ENCODE data around the gene CDC37L1. TPM values are rescaled to one million over a fixed set of nuclear protein-coding genes. Genes with fewer than 3 reads are reported as not detected.
"Not testable (repeated sequence)": the region's sequence is repeated elsewhere in the genome, so short reads cannot be mapped to it uniquely, and the experiment has no call there.

CDC37L1 gene
- total RNA-seq, 1 donor from 2014 or later: 12.7 TPM

DNA sequence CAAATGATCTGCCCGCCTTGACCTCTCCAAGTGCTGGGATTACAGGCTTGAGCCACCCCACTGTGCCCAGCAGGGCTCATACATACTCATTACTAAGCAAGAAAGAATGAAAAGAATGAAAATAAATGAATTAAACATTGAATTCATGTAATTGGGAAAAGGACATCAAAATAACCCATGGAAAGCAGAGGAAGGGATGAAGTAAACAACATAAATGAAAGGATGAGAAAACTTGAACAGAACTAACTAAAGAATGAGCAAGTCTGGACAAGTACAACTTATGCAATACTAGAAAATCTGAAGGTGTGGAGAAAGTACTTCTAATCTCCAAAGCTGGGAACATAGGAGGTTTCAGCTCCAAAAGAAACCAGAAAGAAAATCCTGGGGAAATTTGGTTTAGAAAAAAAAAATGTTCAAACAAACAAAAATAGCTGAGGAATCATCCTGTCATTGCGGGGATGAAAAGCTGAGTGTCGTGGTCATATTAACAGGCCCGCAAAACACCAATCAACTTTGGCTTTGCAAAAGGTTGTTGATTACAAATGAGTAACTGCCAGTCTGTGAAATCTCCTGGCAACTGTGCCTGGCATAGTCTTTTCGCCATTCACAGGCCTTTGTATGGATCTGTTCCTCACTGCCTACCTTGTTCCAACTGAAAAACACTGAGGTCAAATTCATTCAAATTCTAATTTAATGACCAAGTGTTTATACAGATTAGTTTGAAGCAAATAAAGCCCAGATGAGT, 63.9 kb downstream of the CDC37L1 start:
- no peak for DNase-seq (ENCODE audit: low spot score in 2 of 2, unreplicated experiment in 2 of 2)
- TF ChIP-seq, protein P1, sequence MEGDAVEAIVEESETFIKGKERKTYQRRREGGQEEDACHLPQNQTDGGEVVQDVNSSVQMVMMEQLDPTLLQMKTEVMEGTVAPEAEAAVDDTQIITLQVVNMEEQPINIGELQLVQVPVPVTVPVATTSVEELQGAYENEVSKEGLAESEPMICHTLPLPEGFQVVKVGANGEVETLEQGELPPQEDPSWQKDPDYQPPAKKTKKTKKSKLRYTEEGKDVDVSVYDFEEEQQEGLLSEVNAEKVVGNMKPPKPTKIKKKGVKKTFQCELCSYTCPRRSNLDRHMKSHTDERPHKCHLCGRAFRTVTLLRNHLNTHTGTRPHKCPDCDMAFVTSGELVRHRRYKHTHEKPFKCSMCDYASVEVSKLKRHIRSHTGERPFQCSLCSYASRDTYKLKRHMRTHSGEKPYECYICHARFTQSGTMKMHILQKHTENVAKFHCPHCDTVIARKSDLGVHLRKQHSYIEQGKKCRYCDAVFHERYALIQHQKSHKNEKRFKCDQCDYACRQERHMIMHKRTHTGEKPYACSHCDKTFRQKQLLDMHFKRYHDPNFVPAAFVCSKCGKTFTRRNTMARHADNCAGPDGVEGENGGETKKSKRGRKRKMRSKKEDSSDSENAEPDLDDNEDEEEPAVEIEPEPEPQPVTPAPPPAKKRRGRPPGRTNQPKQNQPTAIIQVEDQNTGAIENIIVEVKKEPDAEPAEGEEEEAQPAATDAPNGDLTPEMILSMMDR (IDR thresholded peaks at IDR 0.05; ENCODE audit: unreplicated experiment): no peak
- Mint-ChIP-seq H3K27ac (peak overlapping the region; percentile 54), H3K27me3 (ENCODE audit: low read depth) (no peaks in the 10 kb centered on the region), H3K4me3 (peak overlapping the region; percentile 3), H3K36me3 (no peaks in the 10 kb centered on the region), H3K4me1 (peaks cover 26% of the 10 kb centered on the region), H3K9me3 (no peaks in the 10 kb centered on the region)

- H3K4me3 Mint-ChIP-seq: no peak overlapping the region
- TF ChIP-seq, protein P1 (IDR thresholded peaks at IDR 0.05; ENCODE audit: unreplicated experiment): no peak
- H3K27ac Mint-ChIP-seq: no peak overlapping the region
- H3K4me1 Mint-ChIP-seq: peaks cover 13% of the 10 kb centered on the region
- no peaks in the 10 kb centered on the region for H3K9me3 Mint-ChIP-seq
- no peak for DNase-seq (ENCODE audit: low spot score in 2 of 2, unreplicated experiment in 2 of 2)
- H3K36me3 Mint-ChIP-seq: no peaks in the 10 kb centered on the region
- H3K27me3 Mint-ChIP-seq (ENCODE audit: low read depth): no peaks in the 10 kb centered on the region
Observed at GRCh38 chr9:4746278-4747030, 67.1 kb downstream of the CDC37L1 start.

GRCh38 chr9:4748612-4749011, 69.2 kb downstream of the CDC37L1 start:
- Mint-ChIP-seq H3K27me3 (ENCODE audit: low read depth) (no peaks in the 10 kb centered on the region), H3K4me1 (peaks cover under 1% of the 10 kb centered on the region), H3K4me3 (no peak overlapping the region), H3K27ac (no peak overlapping the region), H3K36me3 (no peaks in the 10 kb centered on the region), H3K9me3 (no peaks in the 10 kb centered on the region)
- TF ChIP-seq, protein P1 (IDR thresholded peaks at IDR 0.05; ENCODE audit: unreplicated experiment): no peak
- DNase-seq (ENCODE audit: low spot score in 2 of 2, unreplicated experiment in 2 of 2): no peak

DNA sequence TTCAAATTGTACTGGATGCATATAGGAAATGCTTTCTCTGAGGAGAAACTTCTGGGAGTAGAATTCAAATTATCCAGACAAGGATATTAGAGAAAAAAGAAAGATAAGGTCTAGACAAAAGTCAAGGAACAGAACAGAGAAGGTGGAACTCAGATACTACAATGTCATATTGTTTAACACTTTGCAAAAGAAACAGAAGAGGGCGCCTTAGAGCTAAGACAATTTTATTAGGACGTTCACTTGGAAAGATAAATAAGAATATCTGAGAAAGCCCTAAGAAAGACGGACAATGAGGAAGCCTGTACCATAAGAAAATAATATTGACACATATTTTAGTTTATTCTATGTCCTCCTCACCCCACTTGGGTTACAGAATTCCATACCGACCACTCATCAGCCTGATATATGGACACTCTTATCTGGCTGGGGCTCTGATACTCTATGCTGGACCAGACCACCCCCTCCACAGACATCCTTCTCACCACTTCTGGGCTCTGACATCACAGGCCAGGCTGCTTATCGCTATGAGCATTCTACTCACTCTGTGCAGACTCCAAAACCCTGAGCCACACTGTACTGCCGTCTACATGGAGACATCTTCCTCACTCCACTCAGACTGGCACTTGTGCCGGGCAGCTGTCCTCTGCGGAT, 70.8 kb downstream of the CDC37L1 start:
- Mint-ChIP-seq H3K27ac (no peak overlapping the region), H3K9me3 (no peaks in the 10 kb centered on the region), H3K27me3 (ENCODE audit: low read depth) (no peaks in the 10 kb centered on the region), H3K4me3 (no peak overlapping the region), H3K36me3 (no peaks in the 10 kb centered on the region), H3K4me1 (peaks cover 1% of the 10 kb centered on the region)
- no peak for DNase-seq (ENCODE audit: low spot score in 2 of 2, unreplicated experiment in 2 of 2)
- TF ChIP-seq, protein P1 (IDR thresholded peaks at IDR 0.05; ENCODE audit: unreplicated experiment): peak; percentile 40

DNA sequence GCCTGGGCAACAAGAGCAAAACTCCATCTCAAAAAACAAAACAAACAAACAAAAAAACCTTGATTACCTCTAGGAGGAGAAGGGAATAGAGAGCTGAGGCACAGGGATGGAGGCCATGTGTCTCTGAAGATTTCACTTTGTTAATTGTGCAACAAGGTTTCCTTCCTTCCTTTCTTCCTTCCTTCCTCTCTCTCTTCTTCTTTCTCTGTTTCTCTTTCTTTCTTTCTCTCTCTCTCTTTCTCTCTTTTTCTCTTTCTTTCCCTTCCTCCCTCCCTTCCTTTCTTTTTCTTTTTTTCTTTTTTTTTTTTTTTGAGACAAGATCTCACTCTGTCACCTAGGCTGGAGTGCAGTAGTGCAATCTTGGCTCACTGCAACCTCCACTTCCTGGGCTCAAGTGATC, 75.2 kb downstream of the CDC37L1 start:
- not testable (repeated sequence) for H3K4me1 Mint-ChIP-seq; H3K36me3 Mint-ChIP-seq; DNase-seq (ENCODE audit: low spot score in 2 of 2, unreplicated experiment in 2 of 2); H3K27me3 Mint-ChIP-seq (ENCODE audit: low read depth); H3K9me3 Mint-ChIP-seq; H3K4me3 Mint-ChIP-seq; H3K27ac Mint-ChIP-seq

All from mesothelial cell of epicardium (in vitro differentiated cells).